ENCODE measurements around the gene TOX3. TPM values are rescaled to one million over a fixed set of nuclear protein-coding genes. Genes with fewer than 3 reads are reported as not detected.

TOX3 gene
- total and polyA plus RNA-seq, 2 of the 8 experiments (the other 6 are each of a cell fraction or from before 2014, with no cell fraction given): 16.7 to 31.2 TPM

GRCh38 chr16:52424591-52424990, 122.4 kb downstream of the TOX3 start:
- no peak overlapping the region for H2BK12ac ChIP-seq (ENCODE audit: low read depth, low read length)
- CTCF ChIA-PET (ENCODE audit: partially characterized antibody): no interaction called here
- H3K14ac ChIP-seq (ENCODE audit: insufficient read length): no peak overlapping the region
- no peaks in the 10 kb centered on the region for H3K23me2 ChIP-seq (ENCODE audit: low read depth, low read length)
- no peak overlapping the region for H3K4ac ChIP-seq (replicated peaks; ENCODE audit: insufficient read length, low read depth, low read length)
- H3K79me1 ChIP-seq (ENCODE audit: low read depth, low read length): no peaks in the 10 kb centered on the region
- H4K20me1 ChIP-seq (replicated peaks in 1 of 2; ENCODE audit: control insufficient read depth in 1 of 2, insufficient read depth in 2 of 2, low read length in 2 of 2): no peaks in the 10 kb centered on the region
- H2BK15ac ChIP-seq (ENCODE audit: low read length): no peak overlapping the region
- H3K4me1 ChIP-seq (replicated peaks in 1 of 4; ENCODE audit: control insufficient read depth in 3 of 4, insufficient read depth in 4 of 4, low read length in 3 of 4): no peaks in the 10 kb centered on the region
- FAIRE-seq: no peak
- H3K23ac ChIP-seq (ENCODE audit: insufficient read length): no peak overlapping the region
- H3K56ac ChIP-seq (replicated peaks; ENCODE audit: insufficient read length, low read depth, low read length): no peak overlapping the region
- no peak overlapping the region for H4K8ac ChIP-seq (ENCODE audit: extremely low read depth, insufficient read depth, low read length)
- no peaks in the 10 kb centered on the region for H3K9me3 ChIP-seq (ENCODE audit: insufficient read depth in 2 of 2, low read depth in 1 of 2, low read length in 1 of 2)
- H3K4me3 ChIP-seq (ENCODE audit: extremely low read depth in 1 of 4, insufficient read depth in 2 of 4, low read depth in 3 of 4, low read length in 4 of 4): no peak overlapping the region
- H3K79me2 ChIP-seq (ENCODE audit: control insufficient read depth in 1 of 2, insufficient read depth in 2 of 2, low read length in 2 of 2): no peaks in the 10 kb centered on the region
- no peak overlapping the region for H3K9ac ChIP-seq (replicated peaks in 1 of 4; ENCODE audit: extremely low read depth in 1 of 4, low read depth in 3 of 4, low read length in 3 of 4)
- no peak overlapping the region for H4K91ac ChIP-seq (replicated peaks; ENCODE audit: insufficient read length, low read length)
- no peak overlapping the region for H2AK5ac ChIP-seq (ENCODE audit: low read depth, low read length)
- 100% methylated on average over 2 of the region's 2 CpGs; no CpG with 5 or more reads in 1 of the 2 experiments for WGBS, 2 experiments (ENCODE audit: extremely low coverage in 1 of 2, insufficient coverage in 1 of 2, insufficient read length in 1 of 2, insufficient replicate concordance in 2 of 2, low coverage in 1 of 2, low lambda C conversion rate in 2 of 2, missing lambda C conversion rate in 1 of 2)
- H2BK5ac ChIP-seq (ENCODE audit: low read depth, low read length): no peak overlapping the region
- no peak overlapping the region for H3K27ac ChIP-seq (ENCODE audit: low read depth, low read length)
- H3K4me2 ChIP-seq (ENCODE audit: insufficient read depth in 1 of 2, low read depth in 2 of 2, low read length in 2 of 2): no peak overlapping the region
- H2BK20ac ChIP-seq (ENCODE audit: low read length): no peak overlapping the region
- no peak for DNase-seq (ENCODE audit: low read depth in 1 of 2, low spot score in 2 of 2)
- no peak overlapping the region for H2BK120ac ChIP-seq (replicated peaks; ENCODE audit: low read depth, low read length)
- H3K36me3 ChIP-seq (ENCODE audit: control insufficient read depth in 2 of 4, insufficient read depth in 4 of 4, low read length in 3 of 4): no peaks in the 10 kb centered on the region
- H3K18ac ChIP-seq (ENCODE audit: extremely low read depth, low read length): no peak overlapping the region
- no peak overlapping the region for H2AFZ ChIP-seq (ENCODE audit: low read length)
- POLR2A ChIA-PET (ENCODE audit: partially characterized antibody): no interaction called here
- no peaks in the 10 kb centered on the region for H3K27me3 ChIP-seq (replicated peaks in 1 of 4; ENCODE audit: control insufficient read depth in 3 of 4, extremely low read depth in 1 of 4, insufficient read depth in 3 of 4, low read length in 3 of 4)
- H4K5ac ChIP-seq (ENCODE audit: insufficient read length, low read depth, low read length): no peak overlapping the region
- TF ChIP-seq GABPA (IDR thresholded peaks at IDR 0.05; ENCODE audit: borderline replicate concordance, insufficient read depth, low read length) (no peak), KDM5A (IDR thresholded peaks at IDR 0.05; ENCODE audit: low read length) (no peak), GTF2F1 (IDR thresholded peaks at IDR 0.05; ENCODE audit: borderline replicate concordance, low read depth, low read length) (no peak), CHD1 (IDR thresholded peaks at IDR 0.05; ENCODE audit: low read depth, low read length) (no peak)

All from H1 (cell line).